ENCODE results near the gene CORO1C.

CORO1C gene

DNA sequence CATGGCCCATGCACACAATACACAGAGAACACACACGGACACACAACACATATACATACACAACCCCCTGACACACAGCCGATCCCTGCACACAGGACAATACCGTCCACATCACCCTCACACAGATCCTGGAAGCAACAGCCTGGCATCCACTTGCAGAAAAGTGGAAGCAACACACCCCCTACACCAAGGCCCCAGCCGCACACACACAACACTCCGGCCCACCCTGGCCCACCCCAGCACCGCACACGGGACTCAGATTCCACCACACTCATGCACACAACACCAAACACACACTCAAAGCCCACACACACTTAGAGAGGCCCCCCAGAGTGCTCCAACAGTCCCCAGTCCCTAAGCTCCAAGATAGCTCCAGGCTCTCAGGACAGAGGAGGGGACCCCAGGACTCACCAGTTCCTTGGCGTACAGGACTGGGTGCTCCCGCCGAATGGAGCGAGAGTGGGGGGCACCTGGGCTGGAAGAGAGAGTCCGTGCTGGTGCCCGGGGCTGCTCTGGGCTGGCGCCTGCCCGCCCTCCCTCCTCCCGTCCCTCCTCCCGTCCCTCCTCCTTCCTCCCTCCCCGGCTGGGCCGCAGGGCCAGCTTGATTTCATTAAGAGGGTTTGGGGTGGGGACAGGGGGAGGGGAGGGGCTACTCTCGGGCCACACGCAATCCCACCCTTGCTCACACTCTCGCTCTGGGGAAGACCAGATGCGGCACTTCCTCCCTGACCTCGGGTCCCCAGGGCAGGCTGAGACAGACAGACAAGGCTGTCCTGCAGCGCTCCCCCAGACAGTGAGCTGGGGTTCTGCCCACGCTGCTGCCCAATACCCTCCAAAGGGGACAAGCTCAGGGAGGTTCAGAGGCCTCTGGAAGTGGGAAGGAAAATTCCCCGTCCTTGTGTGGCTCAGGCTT is 133.5 kb downstream of the CORO1C start, which contains the start of gene TMEM119:
Gene TMEM119, minus strand, starts transcription at position 526 of the 913 bp plus-strand sequence. CDS start 5,701 bp downstream, outside the sequence.
- DNase-seq = no peak

DNA sequence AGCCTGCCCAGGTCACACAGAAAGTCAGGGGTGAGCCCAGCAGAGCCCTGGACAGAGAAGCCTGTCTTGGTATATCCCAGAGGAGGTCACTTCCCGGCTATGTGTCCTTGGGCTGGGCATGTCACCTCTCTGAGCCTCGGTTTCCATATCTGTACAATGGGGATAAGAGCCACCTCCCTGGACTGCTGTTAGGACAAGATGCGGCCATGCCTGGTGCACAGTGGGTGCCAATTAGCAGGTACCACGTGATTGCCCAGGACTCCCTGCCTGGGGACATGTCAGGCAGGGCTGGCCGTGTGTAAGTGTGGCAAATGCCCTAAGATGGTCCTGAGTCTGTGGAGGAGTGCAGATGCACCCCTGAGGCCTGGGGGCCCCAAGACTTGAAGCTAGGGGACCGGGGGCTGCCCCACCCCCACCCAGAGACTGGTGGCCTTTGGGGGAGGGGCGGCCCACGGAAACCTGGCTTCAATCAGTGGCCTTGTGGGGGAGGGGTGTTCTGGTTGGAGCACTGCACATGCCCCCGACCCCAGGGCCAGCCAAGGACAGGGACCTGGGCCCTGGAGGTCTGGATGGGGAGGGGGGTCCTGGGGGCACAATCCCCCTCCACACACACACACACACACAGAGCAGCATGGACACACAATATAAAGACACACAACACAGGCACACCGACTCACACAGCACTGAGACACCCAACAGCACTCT is 134.3 kb downstream of the CORO1C start:
- no peak for DNase-seq

DNA sequence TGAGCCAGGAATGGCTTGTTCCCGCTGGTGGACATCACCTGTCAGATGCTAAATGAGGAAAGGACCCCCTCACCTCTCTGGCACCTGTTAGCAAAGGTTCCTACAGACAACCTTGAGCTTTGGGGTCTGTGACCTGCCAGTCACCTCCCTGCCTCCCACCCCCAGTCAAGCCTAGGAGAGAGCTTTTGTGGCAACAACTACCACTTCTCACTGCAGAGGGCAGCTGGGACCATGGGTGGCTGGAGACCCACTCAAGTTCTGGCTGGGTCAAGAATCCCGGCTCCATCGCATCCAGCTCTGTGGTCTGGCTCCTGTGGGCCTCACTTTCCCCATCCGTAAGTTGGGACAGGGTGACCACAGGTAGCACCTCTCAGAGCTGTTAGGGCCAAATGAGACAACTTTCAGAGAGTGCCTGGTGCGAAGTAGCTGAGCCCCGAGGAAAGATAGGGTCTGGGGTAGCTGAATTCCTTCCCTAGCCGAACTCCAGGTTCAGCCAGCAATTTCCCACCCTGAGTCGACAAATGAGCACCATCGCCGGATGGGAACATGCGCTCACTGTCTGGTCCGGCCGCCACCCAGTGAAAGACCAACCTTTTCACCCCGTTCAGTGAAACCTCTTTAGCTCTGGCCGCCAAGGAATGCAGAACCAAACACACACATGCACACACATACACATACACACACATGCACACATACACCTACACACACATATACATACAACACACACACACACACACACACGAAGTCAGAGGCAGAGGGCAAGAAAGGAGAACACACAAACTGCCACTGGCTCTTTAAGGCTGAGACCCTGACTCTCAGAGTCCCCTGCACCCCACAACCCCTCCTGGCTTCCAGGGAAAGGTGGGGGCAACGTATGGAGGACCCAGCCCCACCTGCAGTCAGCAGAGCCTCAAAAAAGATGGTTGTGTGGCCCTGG is 135.3 kb downstream of the CORO1C start:
- DNase-seq = no peak
